ENCODE results near the gene JMJD7.
A peak's percentile ranks its signal among the peaks of the same experiment; 100 is the strongest.

JMJD7 gene

GRCh38 chr15:41855261-41855961 lies 27.5 kb downstream of the JMJD7 start:
- peaks cover 16% of the 10 kb centered on the region for H3K4me1 Mint-ChIP-seq
- H3K27me3 Mint-ChIP-seq (ENCODE audit: low read depth): peaks cover 4% of the 10 kb centered on the region
- peak overlapping the region; percentile 39 to 72 (median 64) for H3K27ac Mint-ChIP-seq
- peak overlapping the region in 2 of 3 experiments; percentile 47 to 49 for H3K4me3 Mint-ChIP-seq
- H3K9me3 Mint-ChIP-seq: no peaks in the 10 kb centered on the region
- H3K36me3 Mint-ChIP-seq (ENCODE audit: low read depth): no peaks in the 10 kb centered on the region
- no peak for TF ChIP-seq CTCF (IDR thresholded peaks at IDR 0.05; ENCODE audit: unreplicated experiment in 3 of 3)

GRCh38 chr15:41856262-41856661 lies 28.4 kb downstream of the JMJD7 start:
- H3K27ac Mint-ChIP-seq: peak overlapping the region in 2 of 3 experiments; percentile 64 to 72
- no peak overlapping the region for H3K4me3 Mint-ChIP-seq
- H3K4me1 Mint-ChIP-seq: peaks cover 16% of the 10 kb centered on the region
- H3K27me3 Mint-ChIP-seq (ENCODE audit: low read depth): peaks cover 8% of the 10 kb centered on the region
- no peak for TF ChIP-seq CTCF (IDR thresholded peaks at IDR 0.05; ENCODE audit: unreplicated experiment in 3 of 3)
- no peaks in the 10 kb centered on the region for H3K9me3 Mint-ChIP-seq
- H3K36me3 Mint-ChIP-seq (ENCODE audit: low read depth): no peaks in the 10 kb centered on the region

- H3K36me3 Mint-ChIP-seq (ENCODE audit: low read depth): no peaks in the 10 kb centered on the region
- no peak overlapping the region for H3K27ac Mint-ChIP-seq
- H3K27me3 Mint-ChIP-seq (ENCODE audit: low read depth): peaks cover 9% of the 10 kb centered on the region
- H3K4me3 Mint-ChIP-seq: no peak overlapping the region
- H3K9me3 Mint-ChIP-seq: no peaks in the 10 kb centered on the region
- H3K4me1 Mint-ChIP-seq: peaks cover 16% of the 10 kb centered on the region
- TF ChIP-seq CTCF (IDR thresholded peaks at IDR 0.05; ENCODE audit: unreplicated experiment in 3 of 3): no peak
Observed at GRCh38 chr15:41856716-41857115, 28.8 kb downstream of the JMJD7 start.

- Mint-ChIP-seq H3K4me1 (peaks cover 16% of the 10 kb centered on the region), H3K4me3 (no peak overlapping the region), H3K27ac (no peak overlapping the region), H3K27me3 (ENCODE audit: low read depth) (peaks cover 14% of the 10 kb centered on the region), H3K9me3 (no peaks in the 10 kb centered on the region), H3K36me3 (ENCODE audit: low read depth) (no peaks in the 10 kb centered on the region)
- no peak for TF ChIP-seq CTCF (IDR thresholded peaks at IDR 0.05; ENCODE audit: unreplicated experiment in 3 of 3)
Observed at GRCh38 chr15:41857316-41857715, 29.4 kb downstream of the JMJD7 start.

- TF ChIP-seq CTCF (IDR thresholded peaks at IDR 0.05; ENCODE audit: unreplicated experiment in 3 of 3): no peak
- H3K4me3 Mint-ChIP-seq: no peak overlapping the region
- no peaks in the 10 kb centered on the region for H3K9me3 Mint-ChIP-seq
- H3K36me3 Mint-ChIP-seq (ENCODE audit: low read depth): no peaks in the 10 kb centered on the region
- H3K27ac Mint-ChIP-seq: no peak overlapping the region
- H3K27me3 Mint-ChIP-seq (ENCODE audit: low read depth): peaks cover 10% of the 10 kb centered on the region
- peaks cover 16% of the 10 kb centered on the region for H3K4me1 Mint-ChIP-seq
Observed at GRCh38 chr15:41858756-41859155, 30.9 kb downstream of the JMJD7 start.

All from nephron (organoid).